RWPE2 (cell line): ENCODE results near the gene KAZN.

Source experiments
- ATAC-seq: fragments of 200-7000 bp; cut with Tn5 transposase; 3 replicates; pipeline ENCODE4 v1.9.1; 2021; ENCODE audit warnings: low read depth
- DNase-seq: peaks from one replicate; pipeline ENCODE4 v3.0.0-alpha.2; 2020; ENCODE audit warnings: low spot score
- H3K27ac ChIP-seq: fragments of 450-650 bp; 2 replicates; pipeline ENCODE4 v1.5.1; 2017; ENCODE audit warnings: mild to moderate bottlenecking; ENCODE audit not compliant: poor library complexity, severe bottlenecking
- H3K27me3 ChIP-seq: fragments of 250-450 bp; sonication (Bioruptor Pico); 2 replicates; pipeline ENCODE4 v1.5.1; 2021; ENCODE audit warnings: mild to moderate bottlenecking, moderate library complexity; ENCODE audit not compliant: insufficient read depth, poor library complexity, severe bottlenecking
- H3K36me3 ChIP-seq: fragments of 250-450 bp; sonication (Bioruptor Pico); 2 replicates; pipeline ENCODE4 v1.5.1; 2020; ENCODE audit warnings: low read depth, mild to moderate bottlenecking, moderate library complexity
- H3K4me1 ChIP-seq: fragments of 250-450 bp; sonication (Bioruptor Pico); 2 replicates; pipeline ENCODE4 v1.5.1; 2021; ENCODE audit warnings: mild to moderate bottlenecking, moderate library complexity; ENCODE audit not compliant: insufficient read depth, poor library complexity, severe bottlenecking
- H3K4me3 ChIP-seq: fragments of 250-450 bp; sonication (Bioruptor Pico); 2 replicates; pipeline ENCODE4 v1.5.1; 2021; ENCODE audit warnings: mild to moderate bottlenecking, moderate library complexity; ENCODE audit not compliant: severe bottlenecking
- H3K9me3 ChIP-seq: fragments of 250-450 bp; sonication (Bioruptor Pico); 2 replicates; pipeline ENCODE4 v1.5.1; 2021; ENCODE audit warnings: mild to moderate bottlenecking, moderate library complexity; ENCODE audit not compliant: severe bottlenecking
- TF ChIP-seq, protein P1 (sequence below): fragments of 450-650 bp; IDR thresholded peaks from one replicate; pipeline ENCODE4 v1.5.1; 2017; ENCODE audit warnings: mild to moderate bottlenecking, moderate library complexity; ENCODE audit not compliant: poor library complexity, severe bottlenecking

Gene KAZN

DNA sequence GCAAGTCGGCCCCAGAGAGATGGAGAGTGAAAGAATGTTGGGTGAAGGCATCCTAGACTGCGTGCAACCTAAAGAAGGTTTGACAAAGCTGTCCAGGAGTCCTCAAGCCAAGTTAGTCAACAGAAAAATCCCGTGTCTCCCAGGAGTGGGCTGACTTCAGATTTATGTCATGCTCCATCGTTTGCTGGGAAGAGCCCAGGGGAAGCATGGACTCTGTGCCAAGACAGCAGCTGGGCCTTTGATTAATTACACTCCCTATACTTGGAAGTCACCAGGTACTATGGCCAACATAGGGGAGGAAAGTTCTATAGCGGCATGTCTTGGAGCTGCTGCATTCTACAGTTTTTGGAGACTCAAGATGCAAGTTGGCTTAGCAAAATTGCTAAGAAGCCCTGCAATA is 247.4 kb downstream of the KAZN start:
- Histone ChIP-seq H3K9me3 (peaks cover 4% of the 10 kb centered on the region), H3K27ac (no peak overlapping the region), H3K36me3 (no peaks in the 10 kb centered on the region), H3K4me3 (no peak overlapping the region), H3K27me3 (no peaks in the 10 kb centered on the region), H3K4me1 (no peaks in the 10 kb centered on the region)
- ATAC-seq (no peak), DNase-seq (no peak)
- TF ChIP-seq, protein P1, sequence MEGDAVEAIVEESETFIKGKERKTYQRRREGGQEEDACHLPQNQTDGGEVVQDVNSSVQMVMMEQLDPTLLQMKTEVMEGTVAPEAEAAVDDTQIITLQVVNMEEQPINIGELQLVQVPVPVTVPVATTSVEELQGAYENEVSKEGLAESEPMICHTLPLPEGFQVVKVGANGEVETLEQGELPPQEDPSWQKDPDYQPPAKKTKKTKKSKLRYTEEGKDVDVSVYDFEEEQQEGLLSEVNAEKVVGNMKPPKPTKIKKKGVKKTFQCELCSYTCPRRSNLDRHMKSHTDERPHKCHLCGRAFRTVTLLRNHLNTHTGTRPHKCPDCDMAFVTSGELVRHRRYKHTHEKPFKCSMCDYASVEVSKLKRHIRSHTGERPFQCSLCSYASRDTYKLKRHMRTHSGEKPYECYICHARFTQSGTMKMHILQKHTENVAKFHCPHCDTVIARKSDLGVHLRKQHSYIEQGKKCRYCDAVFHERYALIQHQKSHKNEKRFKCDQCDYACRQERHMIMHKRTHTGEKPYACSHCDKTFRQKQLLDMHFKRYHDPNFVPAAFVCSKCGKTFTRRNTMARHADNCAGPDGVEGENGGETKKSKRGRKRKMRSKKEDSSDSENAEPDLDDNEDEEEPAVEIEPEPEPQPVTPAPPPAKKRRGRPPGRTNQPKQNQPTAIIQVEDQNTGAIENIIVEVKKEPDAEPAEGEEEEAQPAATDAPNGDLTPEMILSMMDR, result no peak

DNA sequence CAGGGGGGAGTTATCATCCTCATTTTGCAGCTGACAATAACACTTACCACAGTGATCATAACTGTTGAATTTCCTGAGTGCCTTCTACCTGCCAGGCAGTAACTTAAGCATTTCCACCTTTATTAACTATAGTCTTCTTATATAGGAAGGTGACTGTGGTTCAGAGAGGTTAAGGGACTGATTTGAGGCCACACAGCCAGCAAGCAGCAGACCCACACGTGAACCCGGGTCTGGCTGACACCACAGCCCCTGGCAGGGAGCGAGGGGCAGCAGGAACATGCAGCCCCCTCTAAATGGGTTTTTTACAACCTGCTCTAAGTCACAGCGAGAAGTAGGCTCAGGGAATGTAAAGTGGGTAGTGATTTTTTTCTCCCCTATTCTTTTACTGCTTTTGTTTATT is 248.2 kb downstream of the KAZN start:
- TF ChIP-seq, protein P1, result no peak
- no peaks in the 10 kb centered on the region for H3K27me3 ChIP-seq

DNA sequence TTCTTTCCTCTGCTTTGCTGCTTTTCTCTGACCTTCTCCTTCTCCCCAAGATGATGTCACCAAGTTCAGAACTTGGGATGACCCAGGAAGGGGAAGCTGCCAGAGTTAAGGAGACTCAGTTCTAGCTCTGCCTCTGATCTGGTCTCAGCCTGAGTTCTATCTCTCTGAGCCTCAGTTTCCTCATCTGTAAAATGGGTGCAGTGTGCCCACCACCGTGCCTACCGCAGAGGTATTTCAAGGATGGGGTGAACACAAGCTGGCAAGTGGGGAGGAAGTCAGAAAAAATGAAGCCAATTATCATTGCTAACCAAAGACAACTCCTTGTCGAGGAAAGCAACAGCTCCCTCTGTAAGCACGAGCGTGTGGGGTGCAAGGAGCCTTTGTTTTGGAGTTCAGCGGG is 249.7 kb downstream of the KAZN start:
- Histone ChIP-seq H3K27me3 (no peaks in the 10 kb centered on the region), H3K9me3 (no peaks in the 10 kb centered on the region), H3K36me3 (no peaks in the 10 kb centered on the region), H3K4me1 (no peaks in the 10 kb centered on the region), H3K27ac (no peak overlapping the region), H3K4me3 (no peak overlapping the region)
- TF ChIP-seq, protein P1, result no peak
- DNase-seq (no peak), ATAC-seq (no peak)

More for the DNA sequence above, 248.2 kb downstream of the KAZN start:
- ATAC-seq, result no peak
- peaks cover 4% of the 10 kb centered on the region for H3K9me3 ChIP-seq
- no peaks in the 10 kb centered on the region for H3K36me3 ChIP-seq
- no peaks in the 10 kb centered on the region for H3K4me1 ChIP-seq
- no peak overlapping the region for H3K27ac ChIP-seq
- H3K4me3 ChIP-seq, result no peak overlapping the region
- no peak for DNase-seq

DNA sequence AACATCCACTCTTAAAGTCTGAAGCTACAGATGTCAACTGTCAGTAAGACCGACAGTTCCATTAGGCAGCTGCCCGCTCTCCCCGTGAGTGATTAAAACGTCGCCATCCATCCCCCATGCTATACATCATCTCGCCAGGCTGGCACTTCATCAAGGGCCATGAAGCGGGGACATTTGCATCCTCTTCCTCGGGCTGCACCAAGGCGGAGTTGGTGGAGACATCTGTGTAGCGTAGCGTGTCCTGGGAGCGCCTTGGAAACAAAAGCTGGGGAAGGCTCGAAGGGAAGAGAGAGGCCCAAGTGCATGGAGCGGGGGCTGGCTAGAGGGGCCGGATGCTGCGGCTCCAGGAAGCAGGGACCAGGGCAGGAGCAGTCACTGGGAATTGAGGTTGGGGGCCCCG is 250.1 kb downstream of the KAZN start:
- no peaks in the 10 kb centered on the region for H3K4me1 ChIP-seq
- H3K27ac ChIP-seq, result no peak overlapping the region
- no peaks in the 10 kb centered on the region for H3K9me3 ChIP-seq
- H3K27me3 ChIP-seq, result no peaks in the 10 kb centered on the region
- no peaks in the 10 kb centered on the region for H3K36me3 ChIP-seq
- ATAC-seq (no peak), DNase-seq (no peak)
- TF ChIP-seq, protein P1, result no peak
- H3K4me3 ChIP-seq, result no peak overlapping the region

DNA sequence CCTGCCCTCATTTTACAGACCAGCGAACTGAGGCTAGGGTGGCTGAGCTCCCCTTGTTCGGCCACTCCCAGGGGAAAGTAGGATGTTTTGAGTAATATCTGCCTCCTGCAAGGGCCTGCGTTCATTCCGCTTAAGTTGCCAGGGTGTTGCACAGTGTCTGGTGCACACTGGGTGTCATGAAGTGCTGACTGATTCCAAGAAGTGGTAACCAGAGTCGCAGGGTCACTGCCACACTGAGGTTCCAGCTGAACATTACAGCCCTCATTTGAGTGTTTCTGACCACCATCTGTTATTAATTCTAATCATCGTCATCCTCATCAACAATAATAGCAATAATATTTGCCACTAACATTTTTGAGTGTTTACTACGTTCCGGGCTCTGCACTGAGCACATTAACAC is 250.6 kb downstream of the KAZN start:
- Histone ChIP-seq H3K36me3 (no peaks in the 10 kb centered on the region), H3K27ac (no peak overlapping the region), H3K9me3 (no peaks in the 10 kb centered on the region), H3K27me3 (no peaks in the 10 kb centered on the region), H3K4me3 (no peak overlapping the region), H3K4me1 (no peaks in the 10 kb centered on the region)
- ATAC-seq (no peak), DNase-seq (no peak)
- TF ChIP-seq, protein P1, result no peak
